DOHH2 (cell line): ENCODE measurements around the gene FNDC3A.

ENCODE experiments used
- EZH2phosphoT487 ChIP-seq: fragments of 200-600 bp; sonication (generic); IDR thresholded peaks from 2 replicates; pipeline ENCODE4 v1.6.1; 2017; ENCODE audit warnings: borderline replicate concordance, mild to moderate bottlenecking, antibody characterized with exemption, low read length, moderate library complexity, mixed read lengths
- TF ChIP-seq, protein P1 (sequence below): fragments of 200-600 bp; sonication (generic); IDR thresholded peaks from one replicate; pipeline ENCODE4 v1.5.1; 2014; ENCODE audit warnings: antibody characterized with exemption, mild to moderate bottlenecking, low read depth, low read length; ENCODE audit not compliant: poor library complexity, severe bottlenecking

DNA sequence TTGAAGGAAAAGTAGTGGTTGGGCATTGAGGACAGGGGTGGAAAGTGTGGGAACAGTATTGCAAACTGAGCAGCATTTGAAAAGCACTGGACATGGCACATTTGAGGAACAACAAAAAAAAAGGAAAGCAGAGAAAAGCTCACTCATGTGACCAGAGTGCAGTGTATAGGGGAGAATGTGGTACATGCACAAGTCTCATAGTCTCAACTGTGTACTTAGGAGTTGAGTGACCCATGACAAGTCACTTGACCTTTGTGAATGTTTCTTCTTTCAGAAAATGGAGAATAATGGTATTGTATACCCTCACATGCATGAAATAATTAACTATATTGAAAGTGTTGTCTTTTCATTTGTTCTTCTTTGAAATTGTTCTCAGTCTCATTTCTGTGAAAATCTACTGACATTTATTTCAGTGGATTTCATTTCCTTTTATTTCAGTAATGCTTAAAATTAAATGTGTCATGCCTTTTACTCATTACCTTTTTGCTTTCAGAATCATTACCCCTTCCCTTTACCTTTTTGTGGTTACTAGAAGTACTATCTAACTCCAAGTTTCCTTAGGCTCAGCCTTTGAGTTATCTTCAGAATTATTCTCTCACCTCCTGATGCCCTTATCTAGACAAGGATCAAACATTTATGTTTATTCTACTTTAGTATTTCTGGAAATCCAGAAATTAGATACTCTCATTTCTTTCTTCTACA, 165.3 kb downstream of the FNDC3A start:
- TF ChIP-seq, protein P1, sequence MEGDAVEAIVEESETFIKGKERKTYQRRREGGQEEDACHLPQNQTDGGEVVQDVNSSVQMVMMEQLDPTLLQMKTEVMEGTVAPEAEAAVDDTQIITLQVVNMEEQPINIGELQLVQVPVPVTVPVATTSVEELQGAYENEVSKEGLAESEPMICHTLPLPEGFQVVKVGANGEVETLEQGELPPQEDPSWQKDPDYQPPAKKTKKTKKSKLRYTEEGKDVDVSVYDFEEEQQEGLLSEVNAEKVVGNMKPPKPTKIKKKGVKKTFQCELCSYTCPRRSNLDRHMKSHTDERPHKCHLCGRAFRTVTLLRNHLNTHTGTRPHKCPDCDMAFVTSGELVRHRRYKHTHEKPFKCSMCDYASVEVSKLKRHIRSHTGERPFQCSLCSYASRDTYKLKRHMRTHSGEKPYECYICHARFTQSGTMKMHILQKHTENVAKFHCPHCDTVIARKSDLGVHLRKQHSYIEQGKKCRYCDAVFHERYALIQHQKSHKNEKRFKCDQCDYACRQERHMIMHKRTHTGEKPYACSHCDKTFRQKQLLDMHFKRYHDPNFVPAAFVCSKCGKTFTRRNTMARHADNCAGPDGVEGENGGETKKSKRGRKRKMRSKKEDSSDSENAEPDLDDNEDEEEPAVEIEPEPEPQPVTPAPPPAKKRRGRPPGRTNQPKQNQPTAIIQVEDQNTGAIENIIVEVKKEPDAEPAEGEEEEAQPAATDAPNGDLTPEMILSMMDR, result no peak
- no peak for TF ChIP-seq EZH2phosphoT487
